Measurements from ENCODE around the gene AIFM3.

AIFM3 gene

DNA sequence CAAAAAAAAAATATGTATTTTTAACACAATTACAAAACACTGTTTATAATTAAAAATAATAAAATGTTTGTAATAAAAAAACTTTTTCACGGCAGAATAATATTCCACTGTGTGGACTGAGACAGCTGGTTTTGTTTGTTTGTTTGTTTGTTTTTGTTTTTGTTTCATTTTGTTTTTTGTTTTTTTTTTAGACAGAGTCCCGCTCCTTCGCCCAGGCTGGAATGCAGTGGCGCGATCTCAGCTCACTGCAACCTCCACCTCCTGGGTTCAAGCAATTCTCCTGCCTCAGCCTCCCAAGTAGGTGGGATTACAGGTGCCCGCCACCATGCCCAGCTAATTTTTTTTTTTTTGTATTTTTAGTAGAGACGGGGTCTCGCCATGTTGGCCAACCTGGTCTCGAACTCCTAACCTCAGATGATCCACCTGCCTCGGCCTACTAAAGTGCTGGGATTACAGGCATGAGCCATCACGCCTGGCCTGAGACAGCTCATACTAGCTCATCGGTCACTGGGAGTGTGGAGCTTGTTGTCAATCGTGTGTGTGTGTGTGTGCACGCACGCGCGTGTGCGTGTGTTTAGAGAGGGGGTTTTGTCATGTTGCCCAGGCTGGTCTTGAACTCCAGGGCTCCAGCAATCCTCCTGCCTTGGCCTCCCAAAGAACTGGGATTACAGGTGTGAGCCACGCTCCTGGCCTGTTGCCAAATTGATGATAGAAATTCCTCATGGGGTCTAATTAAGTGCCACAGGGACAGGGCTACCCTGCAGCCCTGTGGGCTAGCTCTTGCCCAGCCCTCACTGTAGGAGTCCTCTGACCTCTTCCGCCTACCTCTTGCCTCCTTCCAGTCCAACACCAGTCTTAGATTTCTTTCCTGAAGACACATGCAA lies 7.2 kb upstream of the AIFM3 start:
- no peak for DNase-seq

DNA sequence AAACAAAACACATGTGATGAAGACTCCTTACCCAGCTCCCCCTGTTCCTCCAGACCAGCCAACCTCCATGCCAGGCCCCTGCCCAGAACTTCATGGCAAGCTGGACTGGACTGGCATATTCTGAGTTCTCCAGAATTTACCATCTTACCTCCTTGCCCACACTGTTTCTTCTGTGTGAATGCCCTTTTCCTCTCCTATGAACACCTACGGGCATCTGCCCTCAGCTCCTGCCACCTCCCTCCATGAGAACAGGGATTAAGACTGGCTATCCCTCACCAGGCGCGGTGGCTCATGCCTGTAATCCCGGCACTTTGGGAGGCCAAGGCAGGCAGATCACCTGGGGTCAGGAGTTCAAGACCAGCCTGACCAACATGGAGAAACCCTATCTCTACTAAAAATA lies 6.4 kb upstream of the AIFM3 start:
- no peak for DNase-seq

DNA sequence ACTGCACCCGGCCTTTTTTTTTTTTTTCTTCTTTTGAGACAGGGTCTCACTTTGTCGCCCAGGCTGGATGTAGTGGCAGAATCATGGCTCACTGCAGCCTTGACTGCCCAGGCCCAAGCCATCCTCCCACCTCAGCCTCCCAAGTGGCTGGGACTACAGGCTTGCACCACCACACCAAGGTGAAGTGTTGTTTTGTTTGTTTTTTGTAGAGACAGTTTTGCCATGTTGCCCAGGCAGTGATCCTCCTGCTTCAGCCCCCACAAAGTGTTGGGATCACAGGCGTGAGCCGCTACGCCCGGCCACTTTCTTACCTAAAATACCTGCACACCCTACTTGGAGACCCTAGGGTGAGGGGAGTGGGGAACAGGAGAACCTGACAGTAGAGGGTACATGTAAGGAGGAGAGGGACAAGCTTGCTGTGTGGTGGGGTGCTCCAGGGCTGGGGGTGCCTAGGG lies 4.5 kb upstream of the AIFM3 start:
- no peak for DNase-seq

DNA sequence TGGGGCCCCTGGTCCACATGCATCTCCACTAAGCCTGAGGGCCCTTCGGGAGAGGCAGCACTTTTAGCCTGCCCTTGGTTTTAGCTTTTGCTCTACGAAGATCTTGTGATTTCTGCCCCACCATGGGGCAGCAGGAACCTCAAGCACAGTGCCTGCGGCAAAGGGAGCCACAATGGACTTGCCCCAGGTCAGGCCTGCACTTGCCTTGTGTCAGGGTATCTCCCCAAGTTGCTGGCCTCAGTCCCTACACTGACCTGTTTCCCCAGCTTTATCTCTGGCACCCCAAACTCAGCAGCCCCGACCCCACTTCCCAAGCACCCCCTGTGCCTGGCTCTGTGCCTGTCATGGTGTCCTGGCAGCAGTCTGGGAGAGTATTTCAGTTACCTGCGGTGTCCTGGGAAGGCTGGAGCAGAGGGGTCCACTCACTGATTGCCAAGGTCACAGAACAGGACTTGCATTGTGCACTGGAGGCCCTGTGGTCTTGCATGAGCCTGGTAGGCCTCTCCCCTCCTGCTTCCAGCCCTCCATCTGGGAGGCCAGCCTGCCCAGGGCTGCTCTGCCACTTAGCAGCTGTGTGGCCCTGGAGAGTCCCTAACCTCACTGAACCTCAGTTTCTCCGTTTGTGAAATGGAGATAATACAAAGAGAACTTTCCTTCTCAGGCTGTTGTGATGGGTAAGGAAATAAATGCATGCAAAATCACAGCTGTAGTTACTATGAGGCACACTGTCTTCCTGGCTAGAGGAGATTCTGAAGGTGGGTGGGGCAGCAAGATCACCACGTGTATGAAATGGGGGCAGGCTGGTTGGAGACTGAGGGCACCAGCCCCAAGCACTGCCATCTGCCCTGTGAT lies 3.6 kb upstream of the AIFM3 start:
- DNase-seq, result no peak

DNA sequence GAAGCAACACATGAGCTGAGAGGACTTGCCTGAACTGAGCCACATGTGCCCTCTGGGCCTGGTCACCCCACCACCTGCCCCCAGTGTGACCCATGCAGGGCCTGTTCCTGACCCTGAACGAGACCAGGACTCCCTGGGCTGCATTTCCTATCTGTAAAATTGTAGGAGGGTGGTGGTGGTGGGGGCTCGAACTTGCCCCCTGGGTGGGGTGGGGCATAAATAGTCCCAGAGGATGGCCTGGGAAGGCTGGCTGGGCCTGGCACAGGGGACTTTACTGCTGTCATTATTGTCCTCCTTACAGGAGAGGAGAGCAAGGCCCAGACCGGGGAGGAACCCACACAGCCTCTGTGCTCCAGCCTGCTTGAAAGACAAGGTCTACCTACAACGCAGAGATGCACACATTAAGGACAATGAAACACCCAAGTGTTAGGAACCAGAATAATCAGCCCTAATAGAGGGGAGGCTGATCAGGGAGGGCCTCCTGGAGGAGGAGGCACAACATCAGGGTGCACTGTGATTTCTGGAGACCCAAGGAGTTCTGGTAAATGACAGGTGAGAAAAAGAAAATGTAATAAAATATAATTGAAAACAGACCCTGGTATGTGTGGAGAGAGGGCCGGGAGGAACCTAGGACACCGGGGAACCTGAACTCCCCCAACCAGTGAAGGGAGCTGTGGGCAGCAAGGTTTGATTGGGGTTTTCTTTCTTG lies 2.8 kb upstream of the AIFM3 start:
- DNase-seq, result no peak

DNA sequence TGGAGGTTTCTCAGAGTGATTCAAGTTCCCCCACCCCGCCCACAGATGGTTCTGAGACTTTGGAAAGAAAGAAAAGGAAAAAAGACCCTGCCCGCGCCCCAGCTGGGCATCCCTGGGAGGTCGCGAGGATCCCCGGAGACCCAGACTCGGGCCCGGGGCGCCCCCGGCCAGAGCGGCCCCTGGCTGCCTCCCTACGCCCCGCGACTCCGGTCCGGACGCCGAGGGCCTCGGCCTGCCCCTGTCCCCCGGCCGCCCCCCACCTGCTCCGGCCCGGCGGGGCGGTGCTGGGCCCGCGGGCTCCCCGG lies 2.3 kb upstream of the AIFM3 start:
- no peak for DNase-seq

DNA sequence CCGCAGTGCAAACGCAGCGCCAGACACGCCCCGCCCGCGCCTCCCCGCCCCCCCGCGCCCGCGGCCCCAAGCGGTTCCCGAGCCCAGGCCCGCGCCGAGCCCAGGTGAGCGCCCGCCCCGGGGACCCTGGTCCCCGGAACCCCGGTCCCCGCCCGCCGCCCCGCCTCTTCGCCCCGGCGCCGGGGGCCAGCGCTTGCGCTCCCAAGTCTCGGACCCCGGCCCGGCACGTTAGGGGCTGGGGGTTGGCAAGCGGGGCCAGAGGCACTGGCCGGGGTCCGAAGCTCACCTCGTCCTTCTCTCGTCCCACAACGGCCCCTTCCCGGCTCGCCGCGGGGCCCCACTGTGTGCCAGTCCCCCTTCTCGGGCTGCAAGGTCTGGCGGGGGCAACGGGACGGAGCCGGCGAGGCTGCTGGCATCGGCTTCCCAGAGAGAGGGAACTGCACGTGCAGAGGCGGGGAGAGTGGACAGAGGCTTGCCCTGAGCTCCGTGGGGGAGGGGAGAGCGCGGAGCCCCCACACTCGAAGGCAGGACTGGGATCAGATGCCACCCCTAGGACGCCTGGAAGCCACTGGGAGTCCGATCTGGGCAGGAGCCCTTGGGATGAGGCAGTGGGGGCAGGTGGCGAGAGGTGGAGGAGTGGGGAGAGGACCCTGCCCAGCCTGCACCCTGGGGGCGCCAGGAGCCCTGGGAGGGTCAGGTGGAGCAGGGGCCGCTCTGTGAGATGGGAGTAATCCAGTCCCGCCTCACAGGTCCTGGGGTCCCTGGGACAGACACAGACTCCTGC lies 1.8 kb upstream of the AIFM3 start:
- DNase-seq, result no peak

DNA sequence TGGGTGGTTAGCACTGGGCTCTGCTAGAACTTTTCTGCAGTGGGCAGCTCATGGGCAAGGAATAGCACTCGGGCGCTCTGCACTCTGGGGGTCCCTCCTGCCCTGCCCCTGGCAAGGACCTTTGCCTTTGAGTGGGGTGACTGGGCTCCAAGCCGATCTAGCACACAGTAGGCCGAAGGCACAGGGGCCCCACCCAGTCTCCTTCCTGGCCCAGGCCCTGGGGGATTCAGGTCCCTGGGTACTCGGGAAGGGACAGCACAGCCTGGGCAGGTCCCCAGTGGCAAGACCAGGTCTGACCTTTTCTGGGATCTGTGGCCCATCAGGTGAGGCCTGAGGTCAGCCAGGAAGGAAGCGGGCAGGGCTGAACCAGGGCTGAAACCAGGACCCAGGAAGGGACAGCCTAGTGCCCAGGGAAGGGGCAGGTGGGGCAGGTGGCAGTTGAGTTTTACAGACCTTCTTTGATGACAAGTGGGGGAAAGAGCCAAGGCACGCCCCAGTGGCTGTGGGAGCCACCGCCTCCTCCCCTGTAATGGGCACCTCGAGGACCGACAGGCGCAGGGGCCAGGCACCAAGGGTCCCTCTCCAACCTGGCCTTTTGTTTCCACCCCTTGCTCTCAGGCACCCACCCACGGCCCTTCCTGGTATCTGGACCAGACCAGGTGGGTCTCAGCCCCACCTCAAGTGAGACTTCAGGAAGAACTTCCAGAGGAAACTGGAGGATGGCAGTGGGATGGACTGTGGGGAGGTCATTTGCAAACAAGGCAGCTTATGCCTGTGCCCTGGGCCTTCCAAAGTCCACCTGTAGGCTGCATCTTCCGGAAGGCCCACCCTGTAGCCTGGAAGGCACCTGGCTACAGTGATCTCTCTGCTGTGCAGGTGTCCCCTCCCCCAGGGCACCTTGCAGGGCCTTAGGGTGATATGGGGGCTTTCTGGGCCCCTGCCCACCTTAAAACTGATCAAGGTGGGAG lies 883 bp upstream of the AIFM3 start:
- DNase-seq, result no peak

DNA sequence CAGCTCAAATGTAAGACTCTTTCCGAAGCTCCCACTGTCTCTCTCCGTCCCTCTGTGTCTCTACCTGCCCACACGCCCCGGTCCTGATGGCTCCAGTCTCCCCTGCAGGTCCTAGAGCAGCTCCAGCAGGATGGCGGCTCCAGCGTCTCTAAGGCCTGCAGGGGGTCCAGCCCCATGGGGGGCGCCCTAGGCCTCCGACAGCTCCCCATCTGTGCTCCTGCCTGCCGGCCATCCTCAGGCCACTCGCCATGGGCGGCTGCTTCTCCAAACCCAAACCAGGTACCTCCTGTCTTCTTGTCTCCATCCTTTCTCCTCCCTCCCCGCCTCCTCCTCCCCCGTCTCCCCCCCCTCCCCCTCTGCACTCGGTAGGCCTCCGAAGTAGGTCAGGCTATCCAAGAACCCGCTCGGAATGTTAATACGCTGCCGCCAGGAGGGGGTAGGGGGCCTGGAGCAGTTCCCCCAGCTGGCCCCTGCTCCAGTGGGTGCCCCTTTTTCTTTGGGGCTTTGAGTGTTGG lies 699 bp downstream of the AIFM3 start:
- no peak for DNase-seq

DNA sequence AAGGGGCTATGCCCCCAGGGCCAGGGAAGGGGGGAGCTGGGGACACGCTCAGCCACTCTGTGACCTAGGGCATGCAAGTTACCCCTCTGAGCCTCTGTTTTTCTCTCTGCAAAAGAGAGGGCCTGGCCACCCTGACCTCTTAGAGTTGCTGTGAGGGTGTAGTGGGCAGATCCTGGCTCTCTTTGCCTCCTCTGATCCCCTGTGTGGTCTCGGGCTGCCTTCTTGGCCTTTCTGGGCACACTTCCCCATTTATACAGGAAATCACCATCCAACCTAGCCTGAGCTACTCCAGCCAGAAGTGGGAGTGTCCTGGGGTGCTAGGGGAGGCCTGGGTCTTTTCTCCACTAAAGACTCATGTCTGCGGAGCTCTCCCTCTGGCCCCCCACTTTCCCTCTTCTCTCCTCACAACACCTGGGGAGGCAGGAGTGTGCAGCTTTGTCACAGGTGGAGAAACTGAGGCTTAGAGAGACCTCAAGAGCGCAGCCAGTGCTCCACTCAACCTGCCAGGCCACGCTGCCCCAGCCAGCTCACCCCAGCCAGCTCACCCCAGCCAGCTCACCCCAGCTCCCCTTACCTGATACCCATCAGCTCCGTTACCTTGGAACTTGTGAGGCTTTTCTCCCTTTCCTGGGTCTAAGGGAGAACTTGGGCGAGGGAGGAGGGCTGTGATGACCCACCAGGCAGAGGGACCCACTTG lies 1.4 kb downstream of the AIFM3 start:
- DNase-seq, result peak; percentile 59 to 81 (median 75)

DNA sequence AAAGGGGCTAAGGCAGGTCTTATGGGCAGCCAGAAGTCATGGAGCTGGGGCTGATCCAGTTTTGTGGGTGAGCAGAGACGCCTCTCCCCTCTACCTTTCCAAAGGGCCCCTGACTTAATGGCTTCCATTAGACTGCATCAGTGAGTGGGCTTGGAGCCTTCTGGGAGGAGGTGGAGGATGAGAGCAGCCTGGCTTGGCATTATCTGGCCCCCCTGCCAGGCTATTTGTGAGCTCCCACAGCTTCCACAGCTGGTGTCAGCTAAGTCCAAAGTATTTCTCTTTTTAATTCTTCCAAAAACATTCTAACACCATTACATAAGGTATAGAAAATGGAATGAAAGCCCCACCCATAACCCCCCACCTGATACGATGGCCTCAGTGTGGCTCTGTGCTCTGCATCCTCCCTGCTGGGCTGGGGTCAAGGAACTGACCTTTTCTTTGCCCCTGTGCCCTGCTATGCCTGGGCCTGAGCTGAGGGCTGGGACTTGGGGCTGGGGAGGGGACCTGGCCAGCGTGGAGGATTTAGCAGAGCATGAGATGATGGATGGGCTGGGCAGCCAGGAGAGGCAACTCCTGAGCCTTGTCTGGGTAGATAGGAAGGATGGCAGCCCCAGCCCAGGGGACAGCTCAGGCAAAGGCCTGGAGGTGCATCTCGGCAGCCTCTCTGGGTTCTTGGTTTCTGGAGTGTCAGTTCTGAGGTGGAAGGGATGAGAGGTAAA lies 4.0 kb downstream of the AIFM3 start:
- DNase-seq, result no peak

DNA sequence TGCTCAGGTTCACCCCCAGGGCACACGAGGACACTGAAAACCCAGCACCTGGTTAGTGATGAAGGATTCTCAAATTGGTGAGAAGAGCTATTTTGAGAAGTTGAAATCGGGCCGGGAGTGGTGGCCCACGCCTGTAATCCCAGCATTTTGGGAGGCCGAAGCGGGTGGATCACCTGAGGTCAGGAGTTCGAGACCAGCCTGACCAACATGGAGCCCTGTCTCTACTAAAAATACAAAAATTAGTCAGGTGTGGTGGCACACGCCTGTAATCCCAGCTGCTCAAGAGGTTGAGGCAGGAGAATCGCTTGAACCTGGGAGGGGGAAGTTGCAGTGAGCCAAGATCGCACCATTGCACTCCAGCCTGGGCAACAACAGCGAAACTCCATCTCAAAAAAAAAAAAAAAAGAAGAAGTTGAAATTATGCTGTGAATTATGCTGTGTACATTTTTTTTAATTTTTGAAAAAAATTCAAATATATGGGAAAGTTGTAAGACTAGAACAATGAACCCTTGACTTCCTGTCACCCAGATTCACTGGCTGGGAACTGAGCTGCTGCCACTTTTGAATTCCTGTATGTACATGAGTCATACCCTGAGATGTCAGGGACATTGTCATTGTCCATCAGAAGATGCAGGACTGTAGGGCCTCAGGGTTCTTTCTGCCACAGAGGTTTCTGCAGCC lies 5.1 kb downstream of the AIFM3 start:
- peak; percentile 60 to 86 (median 76) for DNase-seq

DNA sequence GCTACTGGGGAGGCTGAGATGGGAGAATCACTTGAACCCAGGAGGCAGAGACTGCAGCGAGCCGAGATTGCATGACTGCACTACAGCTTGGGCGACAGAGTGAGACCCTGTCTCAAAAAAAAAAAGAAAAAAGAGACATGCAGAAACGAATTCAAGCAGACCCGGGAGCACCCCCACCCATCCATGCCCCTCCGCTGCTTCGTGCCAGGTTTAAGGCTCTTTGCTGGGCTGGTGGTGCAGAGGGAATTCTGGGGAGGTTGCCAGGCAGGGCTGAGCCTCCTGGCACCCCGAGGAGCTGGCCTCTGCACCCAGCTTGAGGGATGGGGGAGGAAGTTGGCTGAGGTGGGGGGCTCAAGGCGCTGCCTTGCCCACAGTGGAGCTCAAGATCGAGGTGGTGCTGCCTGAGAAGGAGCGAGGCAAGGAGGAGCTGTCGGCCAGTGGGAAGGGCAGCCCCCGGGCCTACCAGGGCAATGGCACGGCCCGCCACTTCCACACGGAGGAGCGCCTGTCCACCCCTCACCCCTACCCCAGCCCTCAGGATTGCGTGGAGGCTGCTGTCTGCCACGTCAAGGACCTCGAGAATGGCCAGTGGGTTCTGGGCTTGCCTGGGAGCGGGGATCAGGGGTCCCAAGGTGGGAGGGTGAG lies 6.0 kb downstream of the AIFM3 start:
- no peak for DNase-seq

DNA sequence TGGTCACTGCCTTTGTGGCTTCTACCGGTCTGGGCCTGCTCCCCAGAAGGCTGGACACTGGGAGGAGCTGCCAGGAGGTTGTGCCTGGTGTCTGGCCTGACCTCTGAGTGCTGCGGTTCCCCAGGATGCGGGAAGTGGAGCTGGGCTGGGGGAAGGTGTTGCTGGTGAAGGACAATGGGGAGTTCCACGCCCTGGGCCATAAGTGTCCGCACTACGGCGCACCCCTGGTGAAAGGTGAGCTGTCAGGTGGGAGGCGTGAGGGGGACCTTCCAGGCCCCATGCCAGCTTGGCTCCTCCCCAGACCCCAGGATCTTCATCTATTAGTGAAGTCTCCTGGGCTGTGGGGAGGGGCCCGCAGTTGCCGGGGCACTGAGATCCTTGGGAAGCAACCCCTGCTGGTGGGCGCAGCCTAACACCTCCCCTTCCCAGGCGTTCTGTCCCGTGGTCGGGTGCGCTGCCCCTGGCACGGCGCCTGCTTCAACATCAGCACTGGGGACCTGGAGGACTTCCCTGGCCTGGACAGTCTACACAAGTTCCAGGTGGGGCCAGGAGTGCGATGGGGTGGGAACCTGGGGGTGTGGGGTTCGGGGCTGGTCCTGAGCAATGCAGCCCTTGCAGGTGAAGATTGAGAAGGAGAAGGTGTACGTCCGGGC lies 6.7 kb downstream of the AIFM3 start:
- DNase-seq, result no peak

DNA sequence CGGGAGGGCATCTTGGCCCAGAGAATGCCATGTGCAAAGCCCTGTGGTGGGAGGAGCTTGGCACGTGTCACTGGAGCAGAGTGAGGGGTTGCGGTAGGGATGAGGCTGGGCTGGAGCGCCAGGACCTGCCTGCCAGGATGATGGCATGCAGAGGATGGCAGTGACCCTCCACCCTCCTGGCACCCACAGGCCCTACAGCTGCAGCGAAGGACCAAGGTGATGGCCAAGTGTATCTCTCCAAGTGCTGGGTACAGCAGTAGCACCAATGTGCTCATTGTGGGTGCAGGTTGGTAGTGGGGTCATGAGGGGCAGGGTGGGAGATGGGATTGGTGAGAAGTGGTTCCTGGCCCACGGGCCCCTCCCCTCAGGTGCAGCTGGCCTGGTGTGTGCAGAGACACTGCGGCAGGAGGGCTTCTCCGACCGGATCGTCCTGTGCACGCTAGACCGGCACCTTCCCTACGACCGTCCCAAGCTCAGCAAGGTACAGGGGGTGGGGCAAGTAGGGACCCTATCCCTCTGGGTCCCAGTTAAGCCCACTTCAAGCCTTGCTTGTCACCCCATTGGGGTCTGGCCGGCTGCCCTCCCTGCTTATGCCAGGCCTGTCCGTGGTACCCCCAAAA lies 7.4 kb downstream of the AIFM3 start:
- DNase-seq, result no peak

DNA sequence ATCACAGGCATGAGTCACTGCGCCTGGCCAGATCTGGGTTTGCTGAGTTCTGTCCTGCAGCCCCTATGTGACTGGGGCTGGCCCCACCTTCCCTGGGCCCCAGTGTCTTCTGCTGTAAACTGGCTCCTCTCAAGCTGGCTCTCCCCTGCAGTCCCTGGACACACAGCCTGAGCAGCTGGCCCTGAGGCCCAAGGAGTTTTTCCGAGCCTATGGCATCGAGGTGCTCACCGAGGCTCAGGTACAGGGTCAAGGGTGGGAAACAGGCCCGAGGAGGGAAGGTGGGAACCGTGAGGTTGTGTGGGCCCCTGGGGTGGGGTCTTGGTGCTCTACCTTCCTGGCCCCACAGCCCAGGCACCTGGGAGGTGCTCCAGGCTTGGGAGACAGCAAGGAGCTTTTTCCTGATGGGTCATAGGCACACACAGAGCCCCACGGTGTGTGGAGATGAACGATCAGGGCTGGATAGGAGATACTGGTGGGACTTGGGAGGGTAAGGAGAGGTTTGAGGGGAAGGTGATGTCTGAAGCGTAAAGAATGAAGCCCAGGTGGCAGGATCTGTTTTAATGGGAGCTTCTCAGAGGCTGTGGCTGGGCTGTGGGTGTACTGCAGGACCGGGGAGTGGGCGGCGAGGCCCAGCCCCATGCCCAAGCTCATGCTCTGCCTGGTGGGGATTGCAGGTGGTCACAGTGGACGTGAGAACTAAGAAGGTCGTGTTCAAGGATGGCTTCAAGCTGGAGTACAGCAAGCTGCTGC lies 8.7 kb downstream of the AIFM3 start:
- DNase-seq, result no peak
